IMR-90 (cell line): Measurements from ENCODE around the gene SOX5. TPM values are rescaled to one million over a fixed set of nuclear protein-coding genes. Genes with fewer than 3 reads are reported as not detected.

Source experiments
- ATAC-seq: fragments of 200-7000 bp; cut with Tn5 transposase; 2 replicates; pipeline ENCODE4 v1.9.1; 2020; ENCODE audit warnings: low read depth, mild to moderate bottlenecking, moderate library complexity
- BruUV-seq: library from RNA; stranded (reverse); fragments of 400-500 nt; replicated peaks from 2 replicates; lab custom pipeline; 2021; lab: Mats Ljungman, UMichigan
- CTCF ChIA-PET: fragments of 300-600 bp; formaldehyde crosslinking; extraction: SDS; loops from one replicate; lab custom pipeline; 2021; ENCODE audit warnings: antibody characterized with exemption; lab: Yijun Ruan, JAX
- POLR2A ChIA-PET: fragments of 300-600 bp; sonication (Branson Sonifier 250); formaldehyde crosslinking; loops from one replicate; lab custom pipeline; 2022; ENCODE audit warnings: antibody characterized with exemption; ENCODE audit not compliant: unreplicated experiment; lab: Charles Lee
- DNase-seq: peaks from one replicate; pipeline ENCODE4 v3.0.0; 2013
- H2AFZ ChIP-seq: replicated peaks from 2 replicates; pipeline ENCODE3; 2013; ENCODE audit warnings: low read length, mild to moderate bottlenecking; ENCODE audit not compliant: poor library complexity
- H2AK5ac ChIP-seq: 2 replicates; pipeline ENCODE4 v1.6.1; 2013; ENCODE audit warnings: low read depth, low read length, inconsistent platforms
- H2AK9ac ChIP-seq: replicated peaks from 2 replicates; pipeline ENCODE3; 2013; ENCODE audit warnings: mild to moderate bottlenecking, low read depth, low read length, moderate library complexity; ENCODE audit not compliant: poor library complexity
- H2BK120ac ChIP-seq: 2 replicates; pipeline ENCODE4 v1.6.1; 2013; ENCODE audit warnings: low read depth, low read length, inconsistent platforms
- H2BK15ac ChIP-seq: 3 replicates; pipeline ENCODE4 v1.6.1; 2013; ENCODE audit warnings: low read depth, low read length, inconsistent platforms
- H2BK20ac ChIP-seq: 2 replicates; pipeline ENCODE4 v1.6.1; 2013; ENCODE audit warnings: low read depth, mild to moderate bottlenecking, inconsistent platforms, low read length, moderate library complexity
- H2BK5ac ChIP-seq: 2 replicates; pipeline ENCODE4 v1.6.1; 2013; ENCODE audit warnings: mild to moderate bottlenecking, low read depth, low read length, inconsistent platforms; ENCODE audit not compliant: poor library complexity, severe bottlenecking
- H3K14ac ChIP-seq: replicated peaks from 2 replicates; pipeline ENCODE4 v1.6.1; 2013; ENCODE audit warnings: low read depth, low read length, inconsistent platforms
- H3K18ac ChIP-seq: 2 replicates; pipeline ENCODE4 v1.6.1; 2013; ENCODE audit warnings: low read depth, low read length, control low read depth
- H3K23ac ChIP-seq: 2 replicates; pipeline ENCODE4 v1.6.1; 2013; ENCODE audit warnings: low read depth, low read length, inconsistent platforms
- H3K27ac ChIP-seq: 2 replicates; pipeline ENCODE4 v1.5.1; 2013; ENCODE audit warnings: mild to moderate bottlenecking, control low read depth, low read length; ENCODE audit not compliant: insufficient read depth
- H3K27me3 ChIP-seq: 2 replicates; pipeline ENCODE4 v1.6.1; 2013; ENCODE audit warnings: low read length; ENCODE audit not compliant: control insufficient read depth, insufficient read depth
- H3K36me3 ChIP-seq: 2 replicates; pipeline ENCODE4 v1.6.1; 2013; ENCODE audit warnings: low read length, mixed read lengths; ENCODE audit not compliant: control insufficient read depth, insufficient read depth
- H3K4ac ChIP-seq: 2 replicates; pipeline ENCODE4 v1.6.1; 2013; ENCODE audit warnings: low read depth, low read length, inconsistent platforms
- H3K4me1 ChIP-seq: 2 replicates; pipeline ENCODE4 v1.6.1; 2013; ENCODE audit warnings: low read length, mixed read lengths; ENCODE audit not compliant: control insufficient read depth, insufficient read depth
- H3K4me2 ChIP-seq: 2 replicates; pipeline ENCODE4 v1.6.1; 2013; ENCODE audit warnings: low read depth, mild to moderate bottlenecking, control low read depth, low read length, moderate library complexity
- H3K4me3 ChIP-seq: 2 replicates; pipeline ENCODE4 v1.5.1; 2013; ENCODE audit warnings: low read depth, mild to moderate bottlenecking, control low read depth, low read length, moderate library complexity; ENCODE audit not compliant: insufficient read depth
- H3K56ac ChIP-seq: 2 replicates; pipeline ENCODE4 v1.6.1; 2013; ENCODE audit warnings: low read length, inconsistent platforms; ENCODE audit not compliant: insufficient read depth; ENCODE audit errors: extremely low read depth
- H3K79me1 ChIP-seq, 2 experiments: 2 replicates each; pipeline ENCODE4 v1.6.1; 2013; ENCODE audit warnings: low read length in 2 of 2, inconsistent platforms in 1 of 2, low read depth in 1 of 2
- H3K9ac ChIP-seq: 2 replicates; pipeline ENCODE4 v1.6.1; 2013; ENCODE audit warnings: low read depth, low read length, control low read depth
- H3K9me1 ChIP-seq: 2 replicates; pipeline ENCODE4 v1.6.1; 2013; ENCODE audit warnings: low read length, inconsistent platforms; ENCODE audit not compliant: insufficient read depth
- H3K9me3 ChIP-seq: 2 replicates; pipeline ENCODE4 v1.6.1; 2013; ENCODE audit warnings: low read length; ENCODE audit not compliant: control insufficient read depth, insufficient read depth
- H4K20me1 ChIP-seq: 2 replicates; pipeline ENCODE4 v1.6.1; 2013; ENCODE audit warnings: low read length, inconsistent platforms; ENCODE audit not compliant: insufficient read depth
- H4K5ac ChIP-seq: 2 replicates; pipeline ENCODE4 v1.6.1; 2013; ENCODE audit warnings: mild to moderate bottlenecking, low read depth, low read length, control low read depth
- H4K8ac ChIP-seq, 2 experiments: 2 replicates each; pipeline ENCODE4 v1.6.1; 2013; ENCODE audit warnings: low read depth in 2 of 2, low read length in 2 of 2, control low read depth in 1 of 2, inconsistent platforms in 1 of 2
- H4K91ac ChIP-seq: 2 replicates; pipeline ENCODE4 v1.6.1; 2013; ENCODE audit warnings: low read depth, low read length, inconsistent platforms; ENCODE audit not compliant: insufficient read depth
- BHLHE40 ChIP-seq: fragments of 150-350 bp; IDR thresholded peaks from 2 replicates; pipeline ENCODE4 v1.6.1; 2016; ENCODE audit warnings: mild to moderate bottlenecking, low read depth, low read length
- CEBPB ChIP-seq: IDR thresholded peaks from 2 replicates; pipeline ENCODE4 v1.6.1; 2012; ENCODE audit warnings: low read depth, low read length, improper control_type of control experiment
- CHD1 ChIP-seq: IDR thresholded peaks from 2 replicates; pipeline ENCODE4 v1.6.1; 2012; ENCODE audit warnings: low read depth, low read length, improper control_type of control experiment
- FOS ChIP-seq: fragments of 150-350 bp; IDR thresholded peaks from 2 replicates; pipeline ENCODE4 v1.6.1; 2016; ENCODE audit warnings: low read depth, low read length
- MAFK ChIP-seq: IDR thresholded peaks from 2 replicates; pipeline ENCODE4 v1.6.1; 2012; ENCODE audit warnings: low read depth, low read length, improper control_type of control experiment
- MAZ ChIP-seq: IDR thresholded peaks from 2 replicates; pipeline ENCODE4 v1.6.1; 2012; ENCODE audit warnings: low read depth, mild to moderate bottlenecking, low read length, improper control_type of control experiment, moderate library complexity, borderline replicate concordance
- MXI1 ChIP-seq: IDR thresholded peaks from 2 replicates; pipeline ENCODE4 v1.6.1; 2012; ENCODE audit warnings: low read depth, mild to moderate bottlenecking, low read length, moderate library complexity, borderline replicate concordance
- NFE2L2 ChIP-seq: fragments of 150-350 bp; IDR thresholded peaks from 2 replicates; pipeline ENCODE4 v1.6.1; 2016; ENCODE audit warnings: low read depth, mild to moderate bottlenecking, low read length
- POLR2A ChIP-seq: IDR thresholded peaks from 2 replicates; pipeline ENCODE4 v1.6.1; 2012; ENCODE audit warnings: mild to moderate bottlenecking, low read depth, low read length
- RAD21 ChIP-seq: IDR thresholded peaks from 2 replicates; pipeline ENCODE4 v1.6.1; 2012; ENCODE audit warnings: low read length, improper control_type of control experiment
- RCOR1 ChIP-seq: IDR thresholded peaks from 2 replicates; pipeline ENCODE4 v1.6.1; 2012; ENCODE audit warnings: mild to moderate bottlenecking, low read length, improper control_type of control experiment; ENCODE audit not compliant: insufficient replicate concordance
- RFX5 ChIP-seq: IDR thresholded peaks from 2 replicates; pipeline ENCODE4 v1.8.0; 2012; ENCODE audit warnings: low read depth, mild to moderate bottlenecking, low read length, moderate library complexity
- SMC3 ChIP-seq: fragments of 150-350 bp; IDR thresholded peaks from 2 replicates; pipeline ENCODE4 v1.6.1; 2016; ENCODE audit warnings: low read depth, mild to moderate bottlenecking, antibody characterized with exemption, low read length, moderate library complexity
- WGBS, 2 experiments: methylation state at CpG; one replicate each; pipeline versions ENCODE4 v1.1.5 to v1.1.7; 2013; ENCODE audit warnings: missing lambda C conversion rate in 2 of 2; ENCODE audit not compliant: insufficient read length in 1 of 2; ENCODE audit errors: extremely low coverage in 2 of 2; 5-methylcytosine and 5-hydroxymethylcytosine counted together
- dilution Hi-C: fragments of 300-500 bp; cut with HindIII; formaldehyde crosslinking; loops from one replicate; pipeline ENCODE4 v1.14.3; 2018; ENCODE audit warnings: low sequenced_read_pairs; ENCODE audit not compliant: unreplicated experiment
- in situ Hi-C: fragments of 300-500 bp; cut with MboI; formaldehyde crosslinking; loops from 3 replicates; pipeline ENCODE4 v1.14.3; 2019; ENCODE audit warnings: low sequenced_read_pairs, inconsistent platforms, mixed read lengths
- intact Hi-C: fragments of 100-400 bp; cut with micrococcal nuclease; formaldehyde crosslinking; loops from 2 replicates; pipeline ENCODE4 v1.10.0; 2022
- polyA plus RNA-seq, 3 experiments: library from polyadenylated mRNA; depleted of rRNA; stranded (reverse); fragments of >200 nt; gene quantifications; 2 replicates each; pipeline ENCODE4 v1.2.3, GENCODE V29; 2012; ENCODE audit warnings: low replicate concordance in 1 of 3
- total RNA-seq: library from RNA; depleted of rRNA; stranded (reverse); fragments of >200 nt; gene quantifications from 2 replicates; pipeline ENCODE4 v1.2.3, GENCODE V29; 2012
- TF ChIP-seq, protein P1 (sequence below): fragments of 150-350 bp; IDR thresholded peaks from 2 replicates; pipeline ENCODE4 v1.6.1; 2016; ENCODE audit warnings: low read depth, mild to moderate bottlenecking, low read length, moderate library complexity, borderline replicate concordance
- TF ChIP-seq, protein P2 (sequence below): fragments of 150-350 bp; IDR thresholded peaks from 2 replicates; pipeline ENCODE4 v1.6.1; 2017; ENCODE audit warnings: mild to moderate bottlenecking, antibody characterized with exemption, low read length, low read depth

Gene SOX5
- total and polyA plus RNA-seq, 2 of the 4 experiments (the other 2 are of a cell fraction) = 1.1 to 13.1 TPM

DNA sequence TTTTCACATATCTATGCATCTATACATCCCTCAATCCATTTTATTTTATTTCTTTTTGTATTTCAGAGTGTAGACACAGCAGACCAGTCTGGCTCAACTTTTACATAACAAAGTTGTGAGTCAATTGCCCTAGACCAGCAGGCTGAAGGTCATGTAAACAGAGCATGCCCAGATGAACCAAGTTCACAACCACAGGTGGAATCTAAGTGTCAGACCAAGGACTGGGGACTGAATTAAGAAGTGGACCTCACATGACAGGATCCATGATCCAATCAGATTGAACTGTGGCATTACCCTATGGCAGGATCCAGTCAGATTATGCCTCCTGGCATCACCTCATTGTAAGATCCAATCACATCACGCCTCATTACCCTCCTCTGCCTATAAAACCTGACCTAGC, 455.8 kb downstream of the SOX5 start:
- Histone ChIP-seq H3K9ac (no peak overlapping the region), H4K20me1 (no peaks in the 10 kb centered on the region), H3K4me2 (no peak overlapping the region), H2BK20ac (no peak overlapping the region), H3K27ac (no peak overlapping the region), H3K36me3 (no peaks in the 10 kb centered on the region), H4K8ac (no peak overlapping the region), H3K23ac (no peak overlapping the region), H3K27me3 (no peaks in the 10 kb centered on the region), H4K5ac (no peak overlapping the region), H3K14ac (no peak overlapping the region), H2BK15ac (no peak overlapping the region), H3K4me1 (no peaks in the 10 kb centered on the region), H3K9me1 (no peaks in the 10 kb centered on the region), H4K91ac (no peak overlapping the region), H2BK120ac (no peak overlapping the region), H3K9me3 (peaks cover 2% of the 10 kb centered on the region; the same call in 1 of the 2 replicates), H2AK9ac (no peak overlapping the region), H3K18ac (no peak overlapping the region), H2BK5ac (no peak overlapping the region), H2AK5ac (no peak overlapping the region), H3K56ac (no peak overlapping the region), H3K79me1 (no peaks in the 10 kb centered on the region), H3K4ac (no peak overlapping the region), H2AFZ (no peak overlapping the region), H3K4me3 (no peak overlapping the region)
- dilution Hi-C loops (no loop called here), in situ Hi-C loops (no loop called here), intact Hi-C loops (no loop called here)
- no peak for ATAC-seq
- TF ChIP-seq SMC3 (no peak), RCOR1 (no peak), RAD21 (no peak), MAZ (no peak), BHLHE40 (no peak), CHD1 (no peak), CEBPB (no peak), NFE2L2 (no peak), POLR2A (no peak), MAFK (no peak), RFX5 (no peak), MXI1 (no peak), FOS (no peak)
- TF ChIP-seq, protein P1, sequence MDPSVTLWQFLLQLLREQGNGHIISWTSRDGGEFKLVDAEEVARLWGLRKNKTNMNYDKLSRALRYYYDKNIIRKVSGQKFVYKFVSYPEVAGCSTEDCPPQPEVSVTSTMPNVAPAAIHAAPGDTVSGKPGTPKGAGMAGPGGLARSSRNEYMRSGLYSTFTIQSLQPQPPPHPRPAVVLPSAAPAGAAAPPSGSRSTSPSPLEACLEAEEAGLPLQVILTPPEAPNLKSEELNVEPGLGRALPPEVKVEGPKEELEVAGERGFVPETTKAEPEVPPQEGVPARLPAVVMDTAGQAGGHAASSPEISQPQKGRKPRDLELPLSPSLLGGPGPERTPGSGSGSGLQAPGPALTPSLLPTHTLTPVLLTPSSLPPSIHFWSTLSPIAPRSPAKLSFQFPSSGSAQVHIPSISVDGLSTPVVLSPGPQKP = no peak
- TF ChIP-seq, protein P2, sequence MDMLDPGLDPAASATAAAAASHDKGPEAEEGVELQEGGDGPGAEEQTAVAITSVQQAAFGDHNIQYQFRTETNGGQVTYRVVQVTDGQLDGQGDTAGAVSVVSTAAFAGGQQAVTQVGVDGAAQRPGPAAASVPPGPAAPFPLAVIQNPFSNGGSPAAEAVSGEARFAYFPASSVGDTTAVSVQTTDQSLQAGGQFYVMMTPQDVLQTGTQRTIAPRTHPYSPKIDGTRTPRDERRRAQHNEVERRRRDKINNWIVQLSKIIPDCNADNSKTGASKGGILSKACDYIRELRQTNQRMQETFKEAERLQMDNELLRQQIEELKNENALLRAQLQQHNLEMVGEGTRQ = no peak
- CTCF ChIA-PET = no interaction called here
- POLR2A ChIA-PET = no interaction called here
- DNase-seq = no peak
- BruUV-seq = no TSS peak
- WGBS, 2 experiments = 33% methylated on average over 1 of the region's 1 CpG; no CpG with 5 or more reads in 1 of the 2 experiments
